Measurements from ENCODE around the gene SLC39A1.

DNA sequence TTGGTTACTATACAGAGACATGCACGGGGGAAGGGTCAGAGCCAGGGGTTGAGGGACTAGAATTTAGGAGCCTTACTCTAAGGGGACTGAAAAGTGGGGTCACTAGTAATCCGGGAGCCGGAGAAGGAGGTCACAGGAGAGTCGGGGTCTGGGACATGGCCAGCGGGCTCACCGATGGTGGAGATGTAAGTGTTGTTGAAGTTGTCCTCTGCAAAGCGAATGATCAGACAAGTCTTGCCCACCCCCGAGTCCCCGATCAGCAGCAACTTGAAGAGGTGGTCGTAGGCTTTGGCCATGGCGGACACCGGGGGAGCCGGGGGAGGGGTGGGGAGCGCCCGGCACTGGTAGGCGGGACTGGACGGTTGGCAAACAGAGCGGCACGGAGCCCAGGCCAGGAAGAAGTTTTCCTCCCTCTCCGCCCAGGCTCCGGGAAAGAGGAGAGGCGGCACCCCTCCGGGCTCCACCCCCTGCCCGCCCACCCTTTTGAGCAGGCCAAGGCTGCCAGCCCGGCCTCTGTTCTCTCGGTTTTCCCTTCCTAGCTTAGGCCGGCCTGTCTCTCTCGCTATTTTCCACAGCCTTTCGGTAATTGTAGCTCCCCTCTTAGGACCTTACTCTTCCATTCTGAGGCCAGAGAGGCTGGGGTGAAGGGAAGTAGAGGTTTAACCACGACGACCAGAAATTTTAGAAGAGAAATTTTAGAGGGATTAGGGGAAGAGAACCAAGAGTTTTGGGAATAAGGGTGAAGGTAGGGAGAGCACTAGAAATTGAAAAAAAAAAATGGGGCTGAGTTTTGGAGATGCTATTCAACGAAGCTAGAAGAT lies 22.8 kb upstream of the SLC39A1 start, which contains the start of gene RAB13:
- TF ChIP-seq, protein P1, sequence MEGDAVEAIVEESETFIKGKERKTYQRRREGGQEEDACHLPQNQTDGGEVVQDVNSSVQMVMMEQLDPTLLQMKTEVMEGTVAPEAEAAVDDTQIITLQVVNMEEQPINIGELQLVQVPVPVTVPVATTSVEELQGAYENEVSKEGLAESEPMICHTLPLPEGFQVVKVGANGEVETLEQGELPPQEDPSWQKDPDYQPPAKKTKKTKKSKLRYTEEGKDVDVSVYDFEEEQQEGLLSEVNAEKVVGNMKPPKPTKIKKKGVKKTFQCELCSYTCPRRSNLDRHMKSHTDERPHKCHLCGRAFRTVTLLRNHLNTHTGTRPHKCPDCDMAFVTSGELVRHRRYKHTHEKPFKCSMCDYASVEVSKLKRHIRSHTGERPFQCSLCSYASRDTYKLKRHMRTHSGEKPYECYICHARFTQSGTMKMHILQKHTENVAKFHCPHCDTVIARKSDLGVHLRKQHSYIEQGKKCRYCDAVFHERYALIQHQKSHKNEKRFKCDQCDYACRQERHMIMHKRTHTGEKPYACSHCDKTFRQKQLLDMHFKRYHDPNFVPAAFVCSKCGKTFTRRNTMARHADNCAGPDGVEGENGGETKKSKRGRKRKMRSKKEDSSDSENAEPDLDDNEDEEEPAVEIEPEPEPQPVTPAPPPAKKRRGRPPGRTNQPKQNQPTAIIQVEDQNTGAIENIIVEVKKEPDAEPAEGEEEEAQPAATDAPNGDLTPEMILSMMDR (conservative IDR thresholded peaks at IDR 0.05; ENCODE audit: low read depth in 2 of 2), result no peak
- no peak for TF ChIP-seq EZH2 (IDR thresholded peaks at IDR 0.05; ENCODE audit: low read depth, unreplicated experiment)
